ENCODE data around the gene CENPI.

GRCh38 chrX:101091817-101092216 lies 6.2 kb upstream of the CENPI start:
- TF ChIP-seq POLR2A (IDR thresholded peaks at IDR 0.05) (no peak), CTCF (IDR thresholded peaks at IDR 0.05) (no peak)

Data from Peyer's patch (tissue), 4 donors.